CD4-positive, alpha-beta T cell treated with Interleukin-1 beta for 1 hour (primary cell): ENCODE data around the gene GPATCH11.

Experiments used
- DNase-seq, 2 donors: peaks; one replicate each; pipeline ENCODE4 v3.0.0-alpha.2; 2020 to 2022

The GPATCH11 gene

GRCh38 chr2:37083873-37084794 lies at the start of gene GPATCH11, which contains the start of gene HEATR5B:
TSS of gene GPATCH11 (plus strand) at chr2:37084518. CDS start at chr2:37088382, 3,864 bp downstream.
TSS of gene HEATR5B (minus strand) at chr2:37084372. CDS start at chr2:37083414, 958 bp downstream.
- DNase-seq, result peak; percentile 95 to 96

GRCh38 chr2:37037771-37038170 lies 46.5 kb upstream of the GPATCH11 start:
- DNase-seq, result no peak

GRCh38 chr2:37039580-37039979 lies 44.7 kb upstream of the GPATCH11 start:
- no peak for DNase-seq

- no peak for DNase-seq
Observed at GRCh38 chr2:37052600-37053332, 31.6 kb upstream of the GPATCH11 start.

GRCh38 chr2:37059841-37060240 lies 24.5 kb upstream of the GPATCH11 start:
- DNase-seq, result no peak

- no peak for DNase-seq
Observed at GRCh38 chr2:37060446-37060845, 23.9 kb upstream of the GPATCH11 start.

- DNase-seq, result no peak
Observed at GRCh38 chr2:37061013-37061711, 23.2 kb upstream of the GPATCH11 start.

- no peak for DNase-seq
Observed at GRCh38 chr2:37061776-37062175, 22.5 kb upstream of the GPATCH11 start.

GRCh38 chr2:37068686-37069085 lies 15.6 kb upstream of the GPATCH11 start:
- DNase-seq, result no peak

GRCh38 chr2:37070931-37071330 lies 13.4 kb upstream of the GPATCH11 start:
- DNase-seq, result no peak

GRCh38 chr2:37080266-37080665 lies 4.1 kb upstream of the GPATCH11 start:
- DNase-seq, result no peak

GRCh38 chr2:37080689-37081088 lies 3.6 kb upstream of the GPATCH11 start:
- DNase-seq, result no peak

- no peak for DNase-seq
Observed at GRCh38 chr2:37084797-37085196, 479 bp downstream of the GPATCH11 start.

GRCh38 chr2:37085731-37086147 lies 1.4 kb downstream of the GPATCH11 start:
- DNase-seq, result no peak

GRCh38 chr2:37090019-37090477 lies 5.7 kb downstream of the GPATCH11 start:
- DNase-seq, result no peak

- DNase-seq, result no peak
Observed at GRCh38 chr2:37091873-37092272, 7.6 kb downstream of the GPATCH11 start.

GRCh38 chr2:37096568-37096967 lies 12.2 kb downstream of the GPATCH11 start:
- DNase-seq, result no peak

GRCh38 chr2:37098416-37099118 lies 14.2 kb downstream of the GPATCH11 start:
- no peak for DNase-seq

- no peak for DNase-seq
Observed at GRCh38 chr2:37100054-37100453, 15.7 kb downstream of the GPATCH11 start.

GRCh38 chr2:37102588-37102987 lies 18.3 kb downstream of the GPATCH11 start:
- DNase-seq, result no peak

- no peak for DNase-seq
Observed at GRCh38 chr2:37104178-37104577, 19.9 kb downstream of the GPATCH11 start.

- DNase-seq, result no peak
Observed at GRCh38 chr2:37105150-37105549, 20.8 kb downstream of the GPATCH11 start.
